Neural crest cell (in vitro differentiated cells): ENCODE results near the gene ASB18. TPM values are rescaled to one million over a fixed set of nuclear protein-coding genes. Genes with fewer than 3 reads are reported as not detected.

Experiments used
- DNase-seq: peaks from one replicate; pipeline ENCODE4 v3.0.0; 2021; ENCODE audit warnings: low read depth, mixed read lengths, low spot score
- H3K27ac Mint-ChIP-seq: one replicate; pipeline ENCODE4 v1.8.0; 2021; ENCODE audit warnings: mild to moderate bottlenecking, mixed read lengths; ENCODE audit not compliant: unreplicated experiment
- H3K27me3 Mint-ChIP-seq: 2 replicates; pipeline ENCODE4 v1.8.0; 2021; ENCODE audit warnings: low read depth, mild to moderate bottlenecking, mixed read lengths
- H3K36me3 Mint-ChIP-seq: 2 replicates; pipeline ENCODE4 v1.8.0; 2021; ENCODE audit warnings: low read depth, mild to moderate bottlenecking, mixed read lengths
- H3K4me1 Mint-ChIP-seq: 2 replicates; pipeline ENCODE4 v1.8.0; 2021; ENCODE audit warnings: mixed read lengths
- H3K4me3 Mint-ChIP-seq: one replicate; pipeline ENCODE4 v1.8.0; 2021; ENCODE audit warnings: mild to moderate bottlenecking, mixed read lengths
- H3K9me3 Mint-ChIP-seq: 2 replicates; pipeline ENCODE4 v1.8.0; 2021; ENCODE audit warnings: mixed read lengths
- total RNA-seq: library from RNA; stranded (reverse); gene quantifications from 2 replicates; pipeline ENCODE4 v1.2.1, GENCODE V29; 2021
- TF ChIP-seq, protein P1 (sequence below): fragments of 200-600 bp; sonication (generic); conservative IDR thresholded peaks from 2 replicates; pipeline ENCODE4 v1.5.0; 2021; ENCODE audit warnings: antibody characterized with exemption, mild to moderate bottlenecking

ASB18 gene
- total RNA-seq, 1 donor from 2014 or later, result not detected

DNA sequence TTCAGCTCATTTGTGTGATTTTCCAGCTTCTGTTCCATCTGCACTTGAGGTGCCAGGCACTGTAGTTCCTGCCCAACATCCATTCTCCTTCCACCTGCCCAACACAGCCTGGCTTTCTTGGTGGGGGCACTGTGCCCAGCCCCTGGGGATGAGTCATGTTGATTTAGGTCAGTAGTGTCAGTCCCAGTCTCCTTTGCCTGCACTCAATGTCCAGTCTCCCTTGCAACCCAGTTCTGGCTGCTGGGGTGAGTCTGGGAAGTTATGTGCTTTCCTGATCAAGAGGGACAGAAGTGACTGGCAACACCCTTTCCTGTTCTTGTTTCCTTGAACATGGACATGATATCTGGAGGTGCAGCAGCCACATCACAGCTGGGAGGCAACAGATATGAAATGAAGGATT, 1.5 kb upstream of the ASB18 start:
- Mint-ChIP-seq H3K27ac (no peak overlapping the region), H3K36me3 (peaks cover 27% of the 10 kb centered on the region), H3K4me1 (peaks cover 8% of the 10 kb centered on the region), H3K9me3 (peaks cover 19% of the 10 kb centered on the region), H3K27me3 (peaks cover 15% of the 10 kb centered on the region), H3K4me3 (no peak overlapping the region)
- TF ChIP-seq, protein P1, sequence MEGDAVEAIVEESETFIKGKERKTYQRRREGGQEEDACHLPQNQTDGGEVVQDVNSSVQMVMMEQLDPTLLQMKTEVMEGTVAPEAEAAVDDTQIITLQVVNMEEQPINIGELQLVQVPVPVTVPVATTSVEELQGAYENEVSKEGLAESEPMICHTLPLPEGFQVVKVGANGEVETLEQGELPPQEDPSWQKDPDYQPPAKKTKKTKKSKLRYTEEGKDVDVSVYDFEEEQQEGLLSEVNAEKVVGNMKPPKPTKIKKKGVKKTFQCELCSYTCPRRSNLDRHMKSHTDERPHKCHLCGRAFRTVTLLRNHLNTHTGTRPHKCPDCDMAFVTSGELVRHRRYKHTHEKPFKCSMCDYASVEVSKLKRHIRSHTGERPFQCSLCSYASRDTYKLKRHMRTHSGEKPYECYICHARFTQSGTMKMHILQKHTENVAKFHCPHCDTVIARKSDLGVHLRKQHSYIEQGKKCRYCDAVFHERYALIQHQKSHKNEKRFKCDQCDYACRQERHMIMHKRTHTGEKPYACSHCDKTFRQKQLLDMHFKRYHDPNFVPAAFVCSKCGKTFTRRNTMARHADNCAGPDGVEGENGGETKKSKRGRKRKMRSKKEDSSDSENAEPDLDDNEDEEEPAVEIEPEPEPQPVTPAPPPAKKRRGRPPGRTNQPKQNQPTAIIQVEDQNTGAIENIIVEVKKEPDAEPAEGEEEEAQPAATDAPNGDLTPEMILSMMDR, result no peak
- DNase-seq, result no peak

DNA sequence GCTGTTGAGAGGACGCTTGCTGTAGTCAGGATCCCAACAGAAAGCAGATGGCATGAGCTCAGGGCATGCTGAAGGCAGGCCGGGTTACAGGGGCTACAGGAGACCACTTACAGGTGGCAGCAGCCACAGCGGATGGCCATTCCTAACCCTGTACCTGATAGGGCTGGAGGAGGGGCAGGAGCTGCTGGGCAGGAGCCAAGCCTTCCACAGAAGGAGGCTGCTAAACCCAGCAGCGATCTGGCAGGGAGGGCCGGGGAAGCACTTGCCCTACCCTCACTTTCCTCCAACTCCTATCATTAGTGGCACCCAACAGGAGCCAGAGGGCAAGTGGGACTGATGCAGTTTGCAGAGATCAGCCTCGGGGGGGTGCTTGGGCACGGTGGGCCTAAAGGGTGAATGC, 2.0 kb downstream of the ASB18 start:
- Mint-ChIP-seq H3K4me1 (peaks cover 11% of the 10 kb centered on the region), H3K36me3 (peaks cover 9% of the 10 kb centered on the region), H3K27ac (no peak overlapping the region), H3K27me3 (peaks cover 13% of the 10 kb centered on the region), H3K4me3 (no peak overlapping the region), H3K9me3 (peaks cover 11% of the 10 kb centered on the region)
- DNase-seq, result no peak
- TF ChIP-seq, protein P1, result no peak

DNA sequence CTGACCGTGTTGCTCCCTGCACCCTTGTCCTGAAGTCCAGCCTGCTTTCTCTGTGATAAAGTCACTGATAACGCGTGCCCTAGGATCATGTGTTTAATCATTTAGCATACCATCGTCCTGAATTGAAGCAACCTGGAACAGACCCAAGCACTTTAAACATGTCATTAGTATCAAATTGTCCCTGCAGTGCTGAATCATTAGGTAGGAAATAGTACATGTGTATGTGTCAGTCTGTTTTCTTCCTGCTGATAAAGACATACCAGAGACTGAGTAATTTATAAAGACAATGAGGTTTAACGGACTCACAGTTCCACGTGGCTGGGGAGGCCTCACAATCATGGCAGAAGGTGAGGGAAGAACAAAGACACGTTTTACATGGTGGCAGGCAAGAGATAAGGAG, 2.8 kb downstream of the ASB18 start:
- Mint-ChIP-seq H3K36me3 (peaks cover 6% of the 10 kb centered on the region), H3K27me3 (peaks cover 10% of the 10 kb centered on the region), H3K4me3 (no peak overlapping the region), H3K27ac (no peak overlapping the region), H3K9me3 (peaks cover 11% of the 10 kb centered on the region), H3K4me1 (peaks cover 18% of the 10 kb centered on the region)
- no peak for DNase-seq
- TF ChIP-seq, protein P1, result no peak

DNA sequence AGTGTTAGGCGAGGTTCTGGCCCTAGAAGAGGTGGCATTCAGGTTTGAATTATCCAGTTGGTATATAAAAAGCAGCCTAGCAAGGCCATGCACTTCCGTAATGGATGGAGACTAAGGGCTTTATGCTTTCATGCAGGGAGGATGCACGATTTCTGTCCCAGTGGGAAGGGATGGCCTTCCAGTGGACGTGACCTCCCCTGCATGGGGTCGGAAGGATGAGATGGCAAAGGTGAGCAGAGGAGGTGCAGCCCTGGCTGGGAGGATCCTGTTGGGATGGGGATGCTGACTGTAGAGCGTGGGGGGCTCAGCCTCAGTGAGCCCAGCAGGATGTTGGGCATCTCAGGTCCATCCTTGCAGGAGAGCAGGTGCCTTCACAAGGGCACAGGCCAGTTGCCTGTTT, 4.8 kb downstream of the ASB18 start:
- peaks cover 5% of the 10 kb centered on the region for H3K36me3 Mint-ChIP-seq
- peaks cover 3% of the 10 kb centered on the region for H3K27me3 Mint-ChIP-seq
- TF ChIP-seq, protein P1, result no peak
- DNase-seq, result no peak
- peaks cover 17% of the 10 kb centered on the region for H3K4me1 Mint-ChIP-seq
- H3K9me3 Mint-ChIP-seq, result peaks cover 11% of the 10 kb centered on the region
- H3K4me3 Mint-ChIP-seq, result no peak overlapping the region
- H3K27ac Mint-ChIP-seq, result no peak overlapping the region

DNA sequence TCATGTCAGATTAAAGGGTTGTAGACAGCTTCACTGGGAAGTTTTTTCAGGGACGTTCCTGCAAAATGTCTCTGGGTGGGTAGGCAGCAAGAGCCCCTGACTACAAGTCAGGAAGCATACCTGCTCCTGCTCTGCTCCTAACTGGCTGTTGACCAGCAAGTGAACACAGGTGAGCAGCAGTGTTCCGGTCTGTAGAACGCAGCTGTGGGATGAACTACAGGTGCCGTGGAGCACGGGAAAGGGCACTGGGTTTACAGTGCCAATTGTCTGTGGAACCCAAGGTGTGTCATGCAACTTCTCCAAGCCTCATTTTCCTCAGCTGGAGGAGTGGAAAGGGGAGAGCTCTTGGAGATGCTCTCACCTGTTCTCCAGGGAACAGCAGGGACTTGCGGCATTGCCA, 6.6 kb downstream of the ASB18 start:
- H3K36me3 Mint-ChIP-seq, result peaks cover 5% of the 10 kb centered on the region
- no peak overlapping the region for H3K4me3 Mint-ChIP-seq
- no peak overlapping the region for H3K27ac Mint-ChIP-seq
- TF ChIP-seq, protein P1, result no peak
- no peaks in the 10 kb centered on the region for H3K27me3 Mint-ChIP-seq
- DNase-seq, result no peak
- peaks cover 12% of the 10 kb centered on the region for H3K4me1 Mint-ChIP-seq
- peaks cover 5% of the 10 kb centered on the region for H3K9me3 Mint-ChIP-seq

DNA sequence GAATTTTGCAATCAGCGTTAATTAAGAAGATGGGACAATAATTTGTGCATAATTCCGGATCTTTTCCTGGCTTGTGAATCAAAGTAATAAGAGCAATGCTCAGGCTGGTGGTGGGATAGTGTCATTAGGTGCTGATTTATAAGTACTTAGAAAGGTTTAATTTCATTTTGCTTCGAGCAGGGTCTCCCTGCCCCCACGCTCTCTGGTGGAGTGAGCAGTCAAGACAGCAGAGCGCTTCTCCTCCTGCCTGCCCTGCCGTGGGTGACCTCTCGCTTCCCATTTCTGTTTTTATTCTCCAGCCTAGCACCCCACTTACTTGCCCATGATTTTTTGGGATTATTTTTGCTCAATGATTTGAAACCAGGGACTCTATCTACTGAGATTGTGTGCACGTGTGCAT, 7.1 kb downstream of the ASB18 start:
- TF ChIP-seq, protein P1, result no peak
- Mint-ChIP-seq H3K36me3 (peaks cover 5% of the 10 kb centered on the region), H3K27me3 (no peaks in the 10 kb centered on the region), H3K4me1 (peaks cover 12% of the 10 kb centered on the region), H3K9me3 (peaks cover 5% of the 10 kb centered on the region), H3K27ac (no peak overlapping the region), H3K4me3 (no peak overlapping the region)
- DNase-seq, result no peak
